ENCODE results near the gene AP3S2.

AP3S2 gene

GRCh38 chr15:89910891-89911626 is 17.3 kb upstream of the AP3S2 start:
- TF ChIP-seq ZNF274 (IDR thresholded peaks at IDR 0.05; ENCODE audit: low read depth, low read length) (no peak), YY1 (IDR thresholded peaks at IDR 0.05; ENCODE audit: insufficient read depth, insufficient read length) (no peak), SUZ12 (IDR thresholded peaks at IDR 0.05; ENCODE audit: extremely low read depth, insufficient read depth, insufficient read length) (no peak)
- no peaks in the 10 kb centered on the region for H3K9me3 ChIP-seq (ENCODE audit: insufficient read depth, low read length)
- H3K9ac ChIP-seq (ENCODE audit: insufficient read length, low read depth), result no peak overlapping the region
- peaks cover 2% of the 10 kb centered on the region for H3K4me1 ChIP-seq (ENCODE audit: insufficient read depth, insufficient read length)
- DNase-seq (ENCODE audit: low read depth, low spot score), result no peak
- H3K36me3 ChIP-seq (ENCODE audit: insufficient read depth, insufficient read length, low read length), result peaks cover 15% of the 10 kb centered on the region
- no peaks in the 10 kb centered on the region for H3K27me3 ChIP-seq (ENCODE audit: insufficient read depth, insufficient read length)
- no peak overlapping the region for H3K4me3 ChIP-seq (ENCODE audit: insufficient read length, low read depth)

- Histone ChIP-seq H3K27me3 (ENCODE audit: insufficient read depth, insufficient read length) (no peaks in the 10 kb centered on the region), H3K4me3 (ENCODE audit: insufficient read length, low read depth) (no peak overlapping the region), H3K4me1 (ENCODE audit: insufficient read depth, insufficient read length) (peaks cover 2% of the 10 kb centered on the region), H3K9me3 (ENCODE audit: insufficient read depth, low read length) (no peaks in the 10 kb centered on the region), H3K9ac (ENCODE audit: insufficient read length, low read depth) (no peak overlapping the region), H3K36me3 (ENCODE audit: insufficient read depth, insufficient read length, low read length) (peaks cover 15% of the 10 kb centered on the region)
- TF ChIP-seq SUZ12 (IDR thresholded peaks at IDR 0.05; ENCODE audit: extremely low read depth, insufficient read depth, insufficient read length), result no peak
- no peak for DNase-seq (ENCODE audit: low read depth, low spot score)
Measured at GRCh38 chr15:89909611-89910010, 15.8 kb upstream of the AP3S2 start.

- no peak overlapping the region for H3K4me3 ChIP-seq (ENCODE audit: insufficient read length, low read depth)
- H3K4me1 ChIP-seq (ENCODE audit: insufficient read depth, insufficient read length), result peaks cover 2% of the 10 kb centered on the region
- H3K9me3 ChIP-seq (ENCODE audit: insufficient read depth, low read length), result no peaks in the 10 kb centered on the region
- TF ChIP-seq ZNF274 (IDR thresholded peaks at IDR 0.05; ENCODE audit: low read depth, low read length), result no peak
- TF ChIP-seq YY1 (IDR thresholded peaks at IDR 0.05; ENCODE audit: insufficient read depth, insufficient read length), result no peak
- no peak for TF ChIP-seq SUZ12 (IDR thresholded peaks at IDR 0.05; ENCODE audit: extremely low read depth, insufficient read depth, insufficient read length)
- DNase-seq (ENCODE audit: low read depth, low spot score), result no peak
- H3K27me3 ChIP-seq (ENCODE audit: insufficient read depth, insufficient read length), result no peaks in the 10 kb centered on the region
- no peak overlapping the region for H3K9ac ChIP-seq (ENCODE audit: insufficient read length, low read depth)
- H3K36me3 ChIP-seq (ENCODE audit: insufficient read depth, insufficient read length, low read length), result peaks cover 23% of the 10 kb centered on the region
Measured at GRCh38 chr15:89908226-89908625, 14.4 kb upstream of the AP3S2 start.

- Histone ChIP-seq H3K36me3 (ENCODE audit: insufficient read depth, insufficient read length, low read length) (peaks cover 29% of the 10 kb centered on the region), H3K9me3 (ENCODE audit: insufficient read depth, low read length) (no peaks in the 10 kb centered on the region), H3K4me1 (ENCODE audit: insufficient read depth, insufficient read length) (no peaks in the 10 kb centered on the region), H3K9ac (ENCODE audit: insufficient read length, low read depth) (no peak overlapping the region), H3K4me3 (ENCODE audit: insufficient read length, low read depth) (no peak overlapping the region), H3K27me3 (ENCODE audit: insufficient read depth, insufficient read length) (no peaks in the 10 kb centered on the region)
- DNase-seq (ENCODE audit: low read depth, low spot score), result no peak
- TF ChIP-seq YY1 (IDR thresholded peaks at IDR 0.05; ENCODE audit: insufficient read depth, insufficient read length) (no peak), ZNF274 (IDR thresholded peaks at IDR 0.05; ENCODE audit: low read depth, low read length) (no peak), SUZ12 (IDR thresholded peaks at IDR 0.05; ENCODE audit: extremely low read depth, insufficient read depth, insufficient read length) (no peak)
Measured at GRCh38 chr15:89907289-89907688, 13.5 kb upstream of the AP3S2 start.

GRCh38 chr15:89905846-89906378 is 12.1 kb upstream of the AP3S2 start:
- Histone ChIP-seq H3K27me3 (ENCODE audit: insufficient read depth, insufficient read length) (no peaks in the 10 kb centered on the region), H3K9me3 (ENCODE audit: insufficient read depth, low read length) (no peaks in the 10 kb centered on the region), H3K36me3 (ENCODE audit: insufficient read depth, insufficient read length, low read length) (peaks cover 39% of the 10 kb centered on the region), H3K4me1 (ENCODE audit: insufficient read depth, insufficient read length) (no peaks in the 10 kb centered on the region), H3K9ac (ENCODE audit: insufficient read length, low read depth) (no peak overlapping the region), H3K4me3 (ENCODE audit: insufficient read length, low read depth) (no peak overlapping the region)
- TF ChIP-seq SUZ12 (IDR thresholded peaks at IDR 0.05; ENCODE audit: extremely low read depth, insufficient read depth, insufficient read length), result no peak
- no peak for TF ChIP-seq ZNF274 (IDR thresholded peaks at IDR 0.05; ENCODE audit: low read depth, low read length)
- TF ChIP-seq YY1 (IDR thresholded peaks at IDR 0.05; ENCODE audit: insufficient read depth, insufficient read length), result no peak
- no peak for DNase-seq (ENCODE audit: low read depth, low spot score)

GRCh38 chr15:89904519-89904918 is 10.7 kb upstream of the AP3S2 start:
- no peak for DNase-seq (ENCODE audit: low read depth, low spot score)
- no peaks in the 10 kb centered on the region for H3K9me3 ChIP-seq (ENCODE audit: insufficient read depth, low read length)
- H3K9ac ChIP-seq (ENCODE audit: insufficient read length, low read depth), result no peak overlapping the region
- H3K4me1 ChIP-seq (ENCODE audit: insufficient read depth, insufficient read length), result no peaks in the 10 kb centered on the region
- peaks cover 42% of the 10 kb centered on the region for H3K36me3 ChIP-seq (ENCODE audit: insufficient read depth, insufficient read length, low read length)
- TF ChIP-seq SUZ12 (IDR thresholded peaks at IDR 0.05; ENCODE audit: extremely low read depth, insufficient read depth, insufficient read length) (no peak), YY1 (IDR thresholded peaks at IDR 0.05; ENCODE audit: insufficient read depth, insufficient read length) (no peak), ZNF274 (IDR thresholded peaks at IDR 0.05; ENCODE audit: low read depth, low read length) (no peak)
- no peak overlapping the region for H3K4me3 ChIP-seq (ENCODE audit: insufficient read length, low read depth)
- no peaks in the 10 kb centered on the region for H3K27me3 ChIP-seq (ENCODE audit: insufficient read depth, insufficient read length)

- no peak for DNase-seq (ENCODE audit: low read depth, low spot score)
- H3K36me3 ChIP-seq (ENCODE audit: insufficient read depth, insufficient read length, low read length), result peaks cover 42% of the 10 kb centered on the region
- H3K9ac ChIP-seq (ENCODE audit: insufficient read length, low read depth), result no peak overlapping the region
- TF ChIP-seq ZNF274 (IDR thresholded peaks at IDR 0.05; ENCODE audit: low read depth, low read length) (no peak), SUZ12 (IDR thresholded peaks at IDR 0.05; ENCODE audit: extremely low read depth, insufficient read depth, insufficient read length) (no peak), YY1 (IDR thresholded peaks at IDR 0.05; ENCODE audit: insufficient read depth, insufficient read length) (no peak)
- no peak overlapping the region for H3K4me3 ChIP-seq (ENCODE audit: insufficient read length, low read depth)
- H3K9me3 ChIP-seq (ENCODE audit: insufficient read depth, low read length), result no peaks in the 10 kb centered on the region
- H3K27me3 ChIP-seq (ENCODE audit: insufficient read depth, insufficient read length), result no peaks in the 10 kb centered on the region
- peaks cover under 1% of the 10 kb centered on the region for H3K4me1 ChIP-seq (ENCODE audit: insufficient read depth, insufficient read length)
Measured at GRCh38 chr15:89903858-89904130, 10.0 kb upstream of the AP3S2 start.

Data from NT2/D1 (cell line).